Natural killer cell (primary cell): ENCODE results near the gene ABAT. TPM values are rescaled to one million over a fixed set of nuclear protein-coding genes. Genes with fewer than 3 reads are reported as not detected.

Experiments used
- ATAC-seq, 3 donors: fragments of 150-1000 bp in 2 of 3; fragments of 200-7000 bp in 1 of 3; cut with Tn5 transposase; 1 replicate in 1 of 3; 2 replicates in 2 of 3; pipeline ENCODE4 v1.10.0; 2021; ENCODE audit warnings: mild to moderate bottlenecking in 2 of 3, moderate library complexity in 2 of 3
- DNase-seq, 2 donors: peaks; one replicate each; pipeline versions ENCODE4 v3.0.0 to v3.0.0-alpha.2; 2013 to 2021; ENCODE audit warnings: mixed read lengths in 1 of 2
- H3K27ac ChIP-seq: one replicate; pipeline ENCODE4 v1.5.1; 2013; ENCODE audit warnings: mild to moderate bottlenecking, low read length
- H3K27me3 ChIP-seq: one replicate; pipeline ENCODE4 v1.6.1; 2013; ENCODE audit warnings: low read length; ENCODE audit not compliant: control insufficient read depth, insufficient read depth
- H3K36me3 ChIP-seq: one replicate; pipeline ENCODE4 v1.6.1; 2013; ENCODE audit warnings: low read length; ENCODE audit not compliant: control insufficient read depth, insufficient read depth
- H3K4me1 ChIP-seq: one replicate; pipeline ENCODE4 v1.6.1; 2013; ENCODE audit warnings: low read length; ENCODE audit not compliant: control insufficient read depth, insufficient read depth
- H3K4me3 ChIP-seq: one replicate; pipeline ENCODE4 v1.5.1; 2013; ENCODE audit warnings: low read length
- H3K9me3 ChIP-seq: one replicate; pipeline ENCODE4 v1.6.1; 2013; ENCODE audit warnings: low read length; ENCODE audit not compliant: control insufficient read depth, insufficient read depth
- H3K27ac Mint-ChIP-seq, 2 donors: one replicate each; pipeline ENCODE4 v1.8.0; 2022; ENCODE audit warnings: mild to moderate bottlenecking in 2 of 2, mixed read lengths in 2 of 2, moderate library complexity in 1 of 2
- H3K27me3 Mint-ChIP-seq, 2 donors: one replicate each; pipeline ENCODE4 v1.8.0; 2022; ENCODE audit warnings: low read depth in 2 of 2, mixed read lengths in 2 of 2
- H3K36me3 Mint-ChIP-seq: one replicate; pipeline ENCODE4 v1.8.0; 2022; ENCODE audit warnings: mixed read lengths
- H3K4me1 Mint-ChIP-seq, 2 donors: one replicate each; pipeline ENCODE4 v1.8.0; 2022; ENCODE audit warnings: mixed read lengths in 2 of 2
- H3K4me3 Mint-ChIP-seq: one replicate; pipeline ENCODE4 v1.8.0; 2022; ENCODE audit warnings: mild to moderate bottlenecking, moderate library complexity, mixed read lengths
- H3K9me3 Mint-ChIP-seq, 2 donors: one replicate each; pipeline ENCODE4 v1.8.0; 2022; ENCODE audit warnings: mixed read lengths in 2 of 2
- CTCF ChIP-seq: fragments of 200-600 bp; IDR thresholded peaks from one replicate; pipeline ENCODE4 v1.8.0; 2022; ENCODE audit warnings: antibody characterized with exemption
- WGBS: methylation state at CpG from one replicate; pipeline ENCODE4 v1.1.7; 2013; ENCODE audit warnings: missing lambda C conversion rate; ENCODE audit not compliant: insufficient coverage; 5-methylcytosine and 5-hydroxymethylcytosine counted together
- intact Hi-C: fragments of 100-400 bp; cut with micrococcal nuclease; formaldehyde crosslinking; loops from one replicate; pipeline ENCODE4 v1.14.2; 2022
- total RNA-seq, 4 donors: library from RNA; stranded (reverse); fragments of 120-200 nt in 1 of 4; gene quantifications; one replicate each; pipeline versions ENCODE4 v1.2.3 to v1.2.4, GENCODE V29; 2013 to 2022

ABAT gene
- total RNA-seq, 3 donors from 2014 or later (not counting 1 experiment from before 2014, with no cell fraction given), result 11.0 to 13.4 (median 11.3) TPM

DNA sequence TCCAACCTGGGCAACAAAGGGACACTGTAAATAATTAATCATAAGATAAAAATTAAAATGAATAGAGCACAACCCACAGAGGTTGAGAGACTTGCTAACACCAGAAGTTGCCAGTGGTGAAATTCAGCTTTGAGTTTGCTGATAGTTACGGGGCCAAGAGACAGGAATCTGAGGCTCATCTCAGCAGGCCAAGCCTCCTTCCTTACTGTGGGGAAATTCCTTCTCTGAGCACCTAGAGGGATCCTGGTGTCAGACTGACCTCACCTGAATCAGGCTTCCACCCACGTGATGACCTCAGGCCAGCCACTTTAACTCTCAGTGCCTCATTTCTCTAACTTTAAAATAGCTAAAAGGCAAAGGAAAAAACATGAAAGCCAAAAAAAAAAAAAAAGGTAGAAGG lies 4.7 kb downstream of the ABAT start:
- H3K27me3 Mint-ChIP-seq, result no peaks in the 10 kb centered on the region
- 100% methylated on average over 1 of the region's 2 CpGs for WGBS
- Histone ChIP-seq H3K9me3 (peaks cover 6% of the 10 kb centered on the region), H3K27me3 (no peaks in the 10 kb centered on the region), H3K27ac (no peak overlapping the region), H3K4me1 (peaks cover 15% of the 10 kb centered on the region), H3K4me3 (no peak overlapping the region), H3K36me3 (no peaks in the 10 kb centered on the region)
- no peak for ATAC-seq
- H3K36me3 Mint-ChIP-seq, result no peaks in the 10 kb centered on the region
- H3K4me3 Mint-ChIP-seq, result no peak overlapping the region
- no peak overlapping the region for H3K27ac Mint-ChIP-seq
- intact Hi-C loops, result no loop called here
- H3K4me1 Mint-ChIP-seq, result peaks cover 6 to 21% of the 10 kb centered on the region in 2 donors
- H3K9me3 Mint-ChIP-seq, result peaks cover 2 to 3% of the 10 kb centered on the region in 2 donors
- TF ChIP-seq CTCF, result no peak
- no peak for DNase-seq

GRCh38 chr16:8682551-8683259 lies 8.3 kb downstream of the ABAT start:
- DNase-seq, result no peak
- Mint-ChIP-seq H3K27ac (no peak overlapping the region), H3K36me3 (no peaks in the 10 kb centered on the region), H3K4me1 (peaks cover 0 to 10% of the 10 kb centered on the region in 2 donors), H3K9me3 (peaks cover 2 to 3% of the 10 kb centered on the region in 2 donors), H3K4me3 (no peak overlapping the region), H3K27me3 (no peaks in the 10 kb centered on the region)
- intact Hi-C loops, result no loop called here
- no peaks in the 10 kb centered on the region for H3K36me3 ChIP-seq
- TF ChIP-seq CTCF, result no peak
- no peaks in the 10 kb centered on the region for H3K4me1 ChIP-seq
- H3K9me3 ChIP-seq, result peaks cover 6% of the 10 kb centered on the region
- no peak overlapping the region for H3K4me3 ChIP-seq
- no peak for ATAC-seq
- no peaks in the 10 kb centered on the region for H3K27me3 ChIP-seq
- 92% methylated on average over 9 of the region's 9 CpGs for WGBS
- H3K27ac ChIP-seq, result no peak overlapping the region

DNA sequence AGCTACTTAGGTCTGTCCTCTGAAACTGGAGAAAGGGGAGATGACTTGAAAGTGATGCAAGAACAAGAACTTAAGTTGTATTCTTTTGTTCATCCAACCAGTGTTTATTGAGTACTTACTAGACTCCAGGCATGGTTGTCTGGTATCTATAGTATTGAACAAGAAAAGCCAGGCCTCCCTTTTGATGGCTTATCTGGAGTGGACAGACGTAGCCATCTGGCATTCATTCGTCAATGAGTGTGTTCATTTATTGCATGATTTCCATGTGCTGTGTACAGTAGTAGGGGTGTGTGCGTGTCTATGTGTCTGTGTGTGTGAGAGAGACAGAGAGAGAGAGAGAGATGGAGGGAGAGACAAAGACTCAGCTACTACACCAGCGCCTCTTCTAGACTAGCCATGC lies 9.2 kb downstream of the ABAT start:
- Mint-ChIP-seq H3K4me3 (no peak overlapping the region), H3K4me1 (peaks cover 0 to 10% of the 10 kb centered on the region in 2 donors), H3K9me3 (peaks cover 2 to 3% of the 10 kb centered on the region in 2 donors), H3K27ac (no peak overlapping the region), H3K27me3 (no peaks in the 10 kb centered on the region), H3K36me3 (no peaks in the 10 kb centered on the region)
- Histone ChIP-seq H3K4me3 (no peak overlapping the region), H3K9me3 (peaks cover 6% of the 10 kb centered on the region), H3K27ac (no peak overlapping the region), H3K27me3 (no peaks in the 10 kb centered on the region), H3K4me1 (no peaks in the 10 kb centered on the region), H3K36me3 (no peaks in the 10 kb centered on the region)
- no peak for DNase-seq
- TF ChIP-seq CTCF, result no peak
- intact Hi-C loops, result no loop called here
- 81% methylated on average over 4 of the region's 4 CpGs for WGBS
- ATAC-seq, result no peak

DNA sequence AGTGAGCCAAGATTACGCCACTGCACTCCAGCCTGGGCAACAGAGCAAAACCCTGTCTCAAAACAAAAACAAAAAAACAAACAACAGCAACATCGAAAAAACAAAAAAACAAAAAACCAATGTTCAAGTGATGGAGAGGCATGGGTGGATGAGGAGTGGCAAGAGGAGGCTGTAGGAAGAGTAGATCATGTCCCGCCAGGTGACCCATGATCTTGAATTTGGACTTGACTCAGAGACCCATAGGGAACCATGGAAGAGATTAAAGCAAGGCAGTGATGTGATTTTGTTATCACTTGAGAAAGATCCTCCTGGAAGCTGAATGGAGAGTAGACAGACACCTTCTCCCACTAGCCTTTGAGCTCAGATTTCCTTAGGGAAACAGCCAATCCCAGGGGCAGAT lies 11.2 kb downstream of the ABAT start:
- H3K4me1 Mint-ChIP-seq, result peaks cover 0 to 10% of the 10 kb centered on the region in 2 donors
- WGBS, result 100% methylated on average over 1 of the region's 3 CpGs
- H3K27ac Mint-ChIP-seq, result no peak overlapping the region
- no peak for TF ChIP-seq CTCF
- intact Hi-C loops, result no loop called here
- H3K27ac ChIP-seq, result no peak overlapping the region
- H3K36me3 Mint-ChIP-seq, result peaks cover 9% of the 10 kb centered on the region
- no peaks in the 10 kb centered on the region for H3K4me1 ChIP-seq
- no peak overlapping the region for H3K4me3 ChIP-seq
- no peaks in the 10 kb centered on the region for H3K27me3 ChIP-seq
- H3K4me3 Mint-ChIP-seq, result no peak overlapping the region
- H3K27me3 Mint-ChIP-seq, result no peaks in the 10 kb centered on the region
- ATAC-seq (no peak), DNase-seq (no peak)
- peaks cover 5 to 7% of the 10 kb centered on the region in 2 donors for H3K9me3 Mint-ChIP-seq
- peaks cover 9% of the 10 kb centered on the region for H3K9me3 ChIP-seq
- H3K36me3 ChIP-seq, result no peaks in the 10 kb centered on the region
